Measurements from ENCODE around the gene TCERG1.

TCERG1 gene

DNA sequence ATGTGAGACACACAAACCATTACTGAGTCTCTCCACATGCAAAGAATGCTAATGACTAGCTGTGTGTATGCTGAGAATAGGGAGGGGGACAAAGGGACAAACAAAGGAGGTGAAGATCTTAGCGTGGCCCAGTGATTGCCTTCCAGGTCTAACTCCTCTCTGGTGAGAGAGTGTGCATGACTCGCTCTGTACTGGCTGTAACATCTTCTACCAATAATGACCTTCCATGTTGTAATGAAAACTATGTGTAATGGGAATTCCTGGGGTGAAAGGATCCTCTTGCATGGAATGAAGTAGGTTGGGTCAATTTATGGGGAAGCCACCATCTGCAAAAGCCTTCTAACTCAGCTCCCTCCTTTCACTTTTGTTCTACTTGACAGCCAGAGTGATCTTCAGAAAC lies 93.3 kb downstream of the TCERG1 start:
- H3K9ac ChIP-seq: no peak overlapping the region
- H3K27me3 ChIP-seq (ENCODE audit: insufficient read depth, low read depth): no peaks in the 10 kb centered on the region
- no peaks in the 10 kb centered on the region for H4K20me1 ChIP-seq (ENCODE audit: insufficient read depth)
- H3K79me2 ChIP-seq (ENCODE audit: insufficient read depth, low read depth): no peaks in the 10 kb centered on the region
- no peak overlapping the region for H2AFZ ChIP-seq (ENCODE audit: low read depth)
- no peaks in the 10 kb centered on the region for H3K36me3 ChIP-seq (ENCODE audit: insufficient read depth)
- TF ChIP-seq CTCF (conservative IDR thresholded peaks at IDR 0.05; ENCODE audit: low read depth, low read length): no peak
- no peak overlapping the region for H3K27ac ChIP-seq
- no peak overlapping the region for H3K4me3 ChIP-seq (IDR thresholded peaks at IDR 0.05; ENCODE audit: insufficient read depth, low read depth, low read length)
- H3K4me1 ChIP-seq (ENCODE audit: low read depth, poor library complexity, severe bottlenecking): peaks cover 29% of the 10 kb centered on the region
- H3K4me2 ChIP-seq: no peak overlapping the region

- TF ChIP-seq CTCF (conservative IDR thresholded peaks at IDR 0.05; ENCODE audit: low read depth, low read length): peak; percentile 94
- H3K27ac ChIP-seq: no peak overlapping the region
- H2AFZ ChIP-seq (ENCODE audit: low read depth): 0 out of 2 replicates have a peak overlapping the region, but pooled peaks have one; percentile 1
- no peak overlapping the region for H3K4me3 ChIP-seq (IDR thresholded peaks at IDR 0.05; ENCODE audit: insufficient read depth, low read depth, low read length)
- H3K4me2 ChIP-seq: no peak overlapping the region
- no peaks in the 10 kb centered on the region for H3K79me2 ChIP-seq (ENCODE audit: insufficient read depth, low read depth)
- no peaks in the 10 kb centered on the region for H4K20me1 ChIP-seq (ENCODE audit: insufficient read depth)
- no peaks in the 10 kb centered on the region for H3K36me3 ChIP-seq (ENCODE audit: insufficient read depth)
- no peak overlapping the region for H3K9ac ChIP-seq
- H3K4me1 ChIP-seq (ENCODE audit: low read depth, poor library complexity, severe bottlenecking): peaks cover 47% of the 10 kb centered on the region
- H3K27me3 ChIP-seq (ENCODE audit: insufficient read depth, low read depth): no peaks in the 10 kb centered on the region
Observed at GRCh38 chr5:146541958-146542849, 95.1 kb downstream of the TCERG1 start.

DNA sequence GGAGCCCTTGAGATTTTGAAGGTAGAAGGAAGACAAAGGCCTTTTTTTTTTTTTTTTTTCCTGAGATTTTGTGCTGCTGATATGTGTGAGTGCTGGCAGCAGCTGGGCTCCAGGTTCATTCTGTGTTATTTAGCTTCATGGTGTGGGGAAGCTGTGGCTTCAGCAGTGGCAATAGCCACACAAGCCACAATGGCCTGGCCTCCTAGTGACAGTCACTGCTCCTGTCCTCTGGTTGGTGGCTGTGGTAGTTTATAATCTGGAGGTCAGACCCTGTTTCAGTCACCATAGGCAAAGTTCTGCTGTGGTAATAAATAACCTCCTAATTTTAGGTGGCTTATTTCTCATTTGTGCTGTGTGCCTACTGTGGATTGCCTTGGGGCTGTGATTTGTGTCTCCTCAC lies 97.1 kb downstream of the TCERG1 start:
- peak overlapping the region; percentile 22; the same call in 1 of the 2 replicates for H2AFZ ChIP-seq (ENCODE audit: low read depth)
- peaks cover 67% of the 10 kb centered on the region for H3K4me1 ChIP-seq (ENCODE audit: low read depth, poor library complexity, severe bottlenecking)
- no peaks in the 10 kb centered on the region for H3K36me3 ChIP-seq (ENCODE audit: insufficient read depth)
- no peak overlapping the region for H3K27ac ChIP-seq
- no peaks in the 10 kb centered on the region for H3K27me3 ChIP-seq (ENCODE audit: insufficient read depth, low read depth)
- peak overlapping the region; percentile 24 for H3K4me2 ChIP-seq
- no peak overlapping the region for H3K4me3 ChIP-seq (IDR thresholded peaks at IDR 0.05; ENCODE audit: insufficient read depth, low read depth, low read length)
- no peaks in the 10 kb centered on the region for H4K20me1 ChIP-seq (ENCODE audit: insufficient read depth)
- H3K79me2 ChIP-seq (ENCODE audit: insufficient read depth, low read depth): no peaks in the 10 kb centered on the region
- no peak for TF ChIP-seq CTCF (conservative IDR thresholded peaks at IDR 0.05; ENCODE audit: low read depth, low read length)
- H3K9ac ChIP-seq: no peak overlapping the region

DNA sequence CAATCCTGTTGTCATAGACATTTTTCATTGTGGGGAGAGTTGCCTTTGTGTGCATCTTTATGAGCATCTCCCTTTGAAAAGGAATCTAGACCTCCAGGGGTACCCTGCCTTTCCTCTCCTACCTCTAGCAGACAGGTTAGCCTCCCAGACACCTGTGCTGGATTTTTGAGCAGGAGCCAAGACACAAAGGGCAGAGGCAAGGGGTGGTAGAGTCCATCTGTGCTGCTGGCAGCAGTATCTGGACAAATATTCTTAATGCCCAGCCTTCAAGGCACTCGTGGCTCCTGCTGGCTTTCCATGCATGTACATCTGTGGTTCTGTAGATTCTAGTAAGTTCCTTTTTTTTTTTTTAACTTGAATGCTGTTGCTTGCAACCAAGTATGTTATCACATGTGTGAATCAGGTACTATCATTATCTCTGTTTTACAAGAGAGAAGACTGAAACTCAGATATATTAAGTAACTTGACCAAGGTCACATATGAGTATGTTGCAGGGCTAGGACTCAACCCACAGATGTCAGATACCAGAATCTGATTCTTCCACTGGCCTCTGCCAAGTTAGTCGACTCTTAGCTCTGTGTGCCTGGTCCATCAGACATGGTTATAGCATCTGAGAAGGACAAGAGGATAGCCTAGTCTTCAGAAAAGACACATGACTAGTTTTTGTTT lies 101.8 kb downstream of the TCERG1 start:
- no peak for TF ChIP-seq CTCF (conservative IDR thresholded peaks at IDR 0.05; ENCODE audit: low read depth, low read length)
- Histone ChIP-seq H3K4me2 (peak overlapping the region; percentile 74), H3K4me3 (IDR thresholded peaks at IDR 0.05; ENCODE audit: insufficient read depth, low read depth, low read length) (no peak overlapping the region)

More for the DNA sequence above, 101.8 kb downstream of the TCERG1 start:
- Histone ChIP-seq H3K79me2 (ENCODE audit: insufficient read depth, low read depth) (no peaks in the 10 kb centered on the region), H3K36me3 (ENCODE audit: insufficient read depth) (no peaks in the 10 kb centered on the region), H4K20me1 (ENCODE audit: insufficient read depth) (no peaks in the 10 kb centered on the region), H3K9ac (peak overlapping the region; percentile 41; the same call in 1 of the 2 replicates), H3K27ac (peak overlapping the region; percentile 82), H3K27me3 (ENCODE audit: insufficient read depth, low read depth) (no peaks in the 10 kb centered on the region), H3K4me1 (ENCODE audit: low read depth, poor library complexity, severe bottlenecking) (peaks cover 66% of the 10 kb centered on the region), H2AFZ (ENCODE audit: low read depth) (peak overlapping the region; percentile 24; the same call in 1 of the 2 replicates)
